Posterior cingulate gyrus (tissue), 11 donors: Measurements from ENCODE around the gene MUC12.

Experiments used
- DNase-seq, 10 donors: peaks; one replicate each; pipeline versions ENCODE4 v3.0.0 to v3.0.0-alpha.2; 2020 to 2021; ENCODE audit warnings: mixed read lengths in 3 of 10
- intact Hi-C: fragments of 100-400 bp; cut with DNase I; formaldehyde crosslinking; loops from one replicate; pipeline ENCODE4 v1.15.1; 2023

Gene MUC12

GRCh38 chr7:100951888-100952560, 17.3 kb upstream of the MUC12 start:
- intact Hi-C loops: no loop called here
- peak in 1 of 10 donors; percentile 62 for DNase-seq

DNA sequence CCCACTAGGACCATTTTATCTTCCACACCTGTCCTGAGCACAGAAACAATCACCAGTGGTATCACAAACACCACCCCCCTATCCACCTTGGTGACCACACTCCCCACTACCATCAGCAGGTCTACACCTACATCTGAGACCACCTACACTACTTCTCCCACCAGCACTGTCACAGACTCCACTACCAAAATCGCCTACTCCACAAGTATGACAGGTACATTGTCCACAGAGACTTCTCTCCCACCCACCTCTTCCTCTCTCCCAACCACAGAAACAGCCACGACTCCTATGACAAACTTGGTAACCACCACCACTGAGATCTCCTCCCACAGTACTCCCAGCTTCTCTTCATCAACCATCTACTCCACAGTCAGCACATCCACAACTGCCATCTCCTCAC, 16.7 kb upstream of the MUC12 start:
- DNase-seq: no peak
- intact Hi-C loops: no loop called here

- peak in 1 of 10 donors; percentile 1 for DNase-seq
- intact Hi-C loops: no loop called here
Measured at GRCh38 chr7:100957832-100958421, 11.4 kb upstream of the MUC12 start.

DNA sequence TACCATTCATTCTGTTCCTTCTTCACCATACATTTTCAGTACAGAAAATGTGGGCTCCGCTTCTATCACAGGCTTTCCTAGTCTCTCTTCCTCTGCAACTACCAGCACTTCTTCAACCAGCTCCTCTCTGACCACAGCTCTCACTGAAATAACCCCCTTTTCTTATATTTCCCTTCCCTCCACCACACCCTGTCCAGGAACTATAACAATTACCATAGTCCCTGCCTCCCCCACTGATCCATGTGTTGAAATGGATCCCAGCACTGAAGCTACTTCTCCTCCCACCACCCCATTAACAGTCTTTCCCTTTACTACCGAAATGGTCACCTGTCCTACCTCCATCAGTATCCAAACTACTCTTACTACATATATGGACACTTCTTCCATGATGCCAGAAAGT, 9.5 kb upstream of the MUC12 start:
- intact Hi-C loops: no loop called here

DNA sequence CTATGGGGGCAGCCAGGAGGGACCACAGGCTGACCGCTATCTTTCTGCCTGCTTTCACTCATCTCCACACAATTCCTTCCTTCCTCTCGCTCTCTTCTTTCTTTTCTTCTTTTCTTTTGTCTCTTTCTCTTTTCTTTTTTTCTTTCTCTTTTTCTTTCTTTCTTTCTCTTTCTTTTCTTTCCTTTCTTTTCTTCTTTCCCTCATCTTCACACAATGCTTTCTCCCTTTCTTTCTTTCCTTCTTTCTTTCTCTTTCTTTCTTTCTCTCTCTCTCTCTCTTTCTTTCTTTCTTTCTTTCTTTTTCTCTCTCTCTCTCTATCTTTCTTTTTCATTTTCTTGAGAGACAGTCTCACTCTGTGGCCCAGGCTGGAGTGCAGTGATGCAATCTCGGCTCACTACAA, 6.8 kb upstream of the MUC12 start:
- intact Hi-C loops: no loop called here
- DNase-seq: peak in 1 of 10 donors; percentile 5

More for the DNA sequence above, 9.5 kb upstream of the MUC12 start:
- no peak for DNase-seq

DNA sequence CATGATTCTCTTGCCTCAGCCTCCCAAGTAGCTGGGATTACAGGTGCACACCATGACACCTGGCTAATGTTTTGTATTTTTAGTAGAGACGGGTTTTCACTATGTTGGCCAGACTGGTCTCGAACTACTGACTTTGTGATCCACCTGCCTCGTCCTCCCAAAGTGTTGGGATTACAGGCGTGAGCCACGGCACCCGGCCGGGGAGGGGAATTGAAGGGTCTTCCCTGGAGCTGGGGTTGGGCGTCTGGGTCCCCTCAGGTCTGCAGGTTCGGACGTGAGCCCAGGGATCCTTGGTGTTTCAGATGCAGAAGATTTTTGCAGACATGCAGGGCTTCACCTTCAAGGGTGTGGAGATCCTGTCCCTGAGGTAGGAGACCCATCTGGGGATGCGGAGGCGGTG, 6.0 kb upstream of the MUC12 start:
- intact Hi-C loops: no loop called here
- DNase-seq: no peak

DNA sequence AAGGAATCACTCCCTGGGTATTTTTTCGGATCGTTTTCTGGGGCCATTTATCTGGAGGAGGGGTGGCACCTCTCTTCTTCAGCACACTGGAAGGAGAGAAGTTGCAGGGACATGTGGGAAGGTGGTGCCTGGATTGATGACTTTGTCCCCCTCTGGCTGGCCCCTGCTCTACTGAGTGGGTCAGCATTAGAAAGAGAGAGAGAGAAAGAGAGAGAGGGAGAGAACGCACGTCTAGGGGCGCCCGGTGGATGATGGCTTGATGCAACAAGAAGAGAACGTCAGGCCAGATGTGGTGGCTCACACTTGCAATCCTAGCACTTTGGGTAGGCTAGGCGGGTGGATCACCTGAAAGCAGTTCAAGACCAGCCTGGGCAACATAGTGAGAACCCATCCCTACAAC, 5.5 kb upstream of the MUC12 start:
- intact Hi-C loops: no loop called here
- peak in 1 of 10 donors; percentile 59 for DNase-seq

- intact Hi-C loops: loop anchor here (5.0 kb wide), 1 partner anchor 58 kb away; the partner anchor contains the start of gene MUC17
- DNase-seq: peak in 1 of 10 donors; percentile 85
Measured at GRCh38 chr7:100964630-100965029, 4.7 kb upstream of the MUC12 start.

GRCh38 chr7:100965045-100965722, 4.2 kb upstream of the MUC12 start:
- intact Hi-C loops: loop anchor here (5.0 kb wide), 1 partner anchor 57 kb away; the partner anchor contains the start of gene MUC17
- DNase-seq: peak in 1 of 10 donors; percentile 78

GRCh38 chr7:100965723-100966541, 3.4 kb upstream of the MUC12 start:
- peak in 8 of 10 donors; percentile 20 to 92 (median 53) for DNase-seq
- intact Hi-C loops: loop anchor here (5.0 kb wide), 1 partner anchor 56 kb away; the partner anchor contains the start of gene MUC17

DNA sequence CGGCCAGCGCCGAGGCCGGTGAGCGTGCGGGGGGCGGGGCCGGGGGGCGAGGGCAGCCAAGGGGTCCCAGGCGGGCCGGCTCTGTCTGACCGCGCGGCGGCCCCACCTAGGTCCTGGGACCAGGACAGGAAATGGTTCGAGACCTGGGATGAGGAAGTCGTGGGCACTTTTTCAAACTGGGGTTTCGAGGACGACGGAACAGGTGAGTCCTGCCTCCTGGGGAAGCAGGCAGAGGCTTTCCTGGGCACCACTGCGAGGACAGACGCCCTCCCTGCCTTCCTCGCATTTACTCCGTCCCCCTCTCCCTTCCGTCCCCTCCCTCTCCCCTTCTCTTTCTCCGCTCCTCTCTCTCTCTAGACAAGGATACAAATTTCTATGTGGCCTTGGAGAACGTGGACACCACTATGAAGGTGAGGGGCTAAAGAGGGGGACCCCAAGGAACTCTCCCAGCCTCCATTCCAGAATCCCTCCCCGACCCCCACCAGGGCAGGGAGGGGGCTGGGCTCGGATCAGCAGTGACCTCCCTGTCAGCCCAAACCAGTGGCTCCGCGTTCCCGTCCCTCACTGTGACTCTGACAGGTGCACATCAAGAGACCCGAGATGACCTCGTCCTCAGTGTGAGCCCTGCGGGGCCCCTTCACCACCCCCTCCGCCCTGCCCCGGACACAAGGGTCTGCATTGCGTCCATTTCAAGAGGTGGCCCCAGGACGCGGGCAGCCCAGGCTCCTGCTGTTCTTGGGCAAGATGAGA, 2.6 kb upstream of the MUC12 start:
- intact Hi-C loops: loop anchor here (5.0 kb wide), 1 partner anchor 56 kb away; the partner anchor contains the start of gene MUC17
- DNase-seq: peak in 2 of 10 donors; percentile 76 to 88

GRCh38 chr7:100967292-100967863, 2.0 kb upstream of the MUC12 start:
- intact Hi-C loops: loop anchor here (5.0 kb wide), 1 partner anchor 55 kb away; the partner anchor contains the start of gene MUC17
- no peak for DNase-seq

GRCh38 chr7:100968031-100968430, 1.3 kb upstream of the MUC12 start:
- intact Hi-C loops: loop anchor here (5.0 kb wide), 1 partner anchor 54 kb away; the partner anchor contains the start of gene MUC17
- no peak for DNase-seq

- intact Hi-C loops: loop anchor here (5.0 kb wide), 1 partner anchor 54 kb away; the partner anchor contains the start of gene MUC17
- DNase-seq: no peak
Measured at GRCh38 chr7:100968650-100969049, 715 bp upstream of the MUC12 start.

- peak in 2 of 10 donors; percentile 66 to 81 for DNase-seq
Measured at GRCh38 chr7:100971111-100972001, 2.0 kb downstream of the MUC12 start.

DNA sequence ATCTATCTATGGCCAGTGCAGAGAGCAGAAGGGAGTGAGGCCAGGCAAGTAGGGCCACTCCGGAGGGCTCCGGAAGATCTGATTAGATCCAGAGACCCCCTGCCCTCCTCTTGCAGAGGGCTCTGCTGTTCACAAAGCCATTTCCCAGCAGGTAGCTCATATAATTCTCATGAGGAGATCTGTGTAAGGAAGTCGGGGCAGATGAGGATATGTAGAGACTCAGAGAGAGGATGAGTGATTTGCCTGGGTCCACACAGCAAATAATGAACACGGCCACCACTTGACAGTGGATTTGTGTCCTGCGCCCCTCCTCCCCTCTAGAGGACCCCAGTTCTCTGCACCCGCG, 2.6 kb downstream of the MUC12 start:
- no peak for DNase-seq
- intact Hi-C loops: no loop called here

More at GRCh38 chr7:100971111-100972001, 2.0 kb downstream of the MUC12 start:
- intact Hi-C loops: no loop called here

GRCh38 chr7:100974021-100974420, 4.7 kb downstream of the MUC12 start:
- no peak for DNase-seq
- intact Hi-C loops: no loop called here

- peak in 1 of 10 donors; percentile 37 for DNase-seq
- intact Hi-C loops: no loop called here
Measured at GRCh38 chr7:100975371-100975821, 6.0 kb downstream of the MUC12 start.
